Smooth muscle cell (in vitro differentiated cells): Measurements from ENCODE around the gene SOCS3. TPM values are rescaled to one million over a fixed set of nuclear protein-coding genes. Genes with fewer than 3 reads are reported as not detected.
A peak's percentile ranks its signal among the peaks of the same experiment; 100 is the strongest.

Experiments used
- DNase-seq: peaks from one replicate; lab custom pipeline; 2025; ENCODE audit not compliant: unreplicated experiment; lab: John Stamatoyannopoulos, UW
- H2AFZ ChIP-seq: fragments of 200-600 bp; sonication (generic); 2 replicates; pipeline ENCODE4 v1.6.0; 2016; ENCODE audit warnings: antibody characterized with exemption, low read depth, mild to moderate bottlenecking
- H3F3A ChIP-seq: fragments of 200-600 bp; sonication (generic); 2 replicates; pipeline ENCODE4 v1.6.0; 2017; ENCODE audit warnings: antibody characterized with exemption, low read depth
- H3K27ac ChIP-seq: fragments of 200-600 bp; sonication (generic); 2 replicates; pipeline ENCODE4 v1.5.1; 2016; ENCODE audit warnings: low read depth, mild to moderate bottlenecking
- H3K27me3 ChIP-seq: fragments of 200-600 bp; sonication (generic); 2 replicates; pipeline ENCODE4 v1.6.1; 2016; ENCODE audit warnings: low read depth, mild to moderate bottlenecking
- H3K36me3 ChIP-seq: fragments of 200-600 bp; sonication (generic); 2 replicates; pipeline ENCODE4 v1.5.1; 2016; ENCODE audit warnings: low read depth
- H3K4me1 ChIP-seq: fragments of 200-600 bp; sonication (generic); 2 replicates; pipeline ENCODE4 v1.5.1; 2016; ENCODE audit warnings: low read depth
- H3K4me2 ChIP-seq: fragments of 200-600 bp; sonication (generic); 2 replicates; pipeline ENCODE4 v1.6.0; 2016; ENCODE audit warnings: mild to moderate bottlenecking
- H3K4me3 ChIP-seq: fragments of 200-600 bp; sonication (generic); 2 replicates; pipeline ENCODE4 v1.5.1; 2016; ENCODE audit warnings: mild to moderate bottlenecking
- H3K79me2 ChIP-seq: fragments of 200-600 bp; sonication (generic); 2 replicates; pipeline ENCODE4 v1.6.0; 2016; ENCODE audit warnings: low read depth, mild to moderate bottlenecking
- H3K9ac ChIP-seq: fragments of 200-600 bp; sonication (generic); 2 replicates; pipeline ENCODE4 v1.6.0; 2016; ENCODE audit warnings: low read depth
- H3K9me3 ChIP-seq: fragments of 200-600 bp; sonication (generic); replicated peaks from 2 replicates; pipeline ENCODE4 v1.5.1; 2016; ENCODE audit warnings: low read depth
- H4K20me1 ChIP-seq: fragments of 200-600 bp; sonication (generic); 2 replicates; pipeline ENCODE4 v1.6.0; 2016; ENCODE audit warnings: low read depth
- WGBS: methylation state at CpG from one replicate; pipeline ENCODE4 v1.1.7; 2016; ENCODE audit warnings: low lambda C conversion rate; 5-methylcytosine and 5-hydroxymethylcytosine counted together
- polyA plus RNA-seq: library from polyadenylated mRNA; unstranded; fragments of >200 nt; fragmentation: Nextera tagmentation; extraction: Ambion mirVana; gene quantifications from 2 replicates; pipeline ENCODE4 v1.2.1, GENCODE V29; 2016
- total RNA-seq: library from RNA; depleted of rRNA; stranded (reverse); fragments of >200 nt; gene quantifications from 2 replicates; pipeline ENCODE4 v1.2.3, GENCODE V29; 2014
- TF ChIP-seq, protein P1 (sequence below): fragments of 200-600 bp; sonication (generic); IDR thresholded peaks from 2 replicates; pipeline ENCODE4 v1.5.1; 2017; ENCODE audit warnings: borderline replicate concordance, mild to moderate bottlenecking, antibody characterized with exemption; ENCODE audit not compliant: insufficient read depth, poor library complexity, severe bottlenecking

SOCS3 gene
- total and polyA plus RNA-seq, 2 experiments from 2014 or later = 116 to 310 TPM

DNA sequence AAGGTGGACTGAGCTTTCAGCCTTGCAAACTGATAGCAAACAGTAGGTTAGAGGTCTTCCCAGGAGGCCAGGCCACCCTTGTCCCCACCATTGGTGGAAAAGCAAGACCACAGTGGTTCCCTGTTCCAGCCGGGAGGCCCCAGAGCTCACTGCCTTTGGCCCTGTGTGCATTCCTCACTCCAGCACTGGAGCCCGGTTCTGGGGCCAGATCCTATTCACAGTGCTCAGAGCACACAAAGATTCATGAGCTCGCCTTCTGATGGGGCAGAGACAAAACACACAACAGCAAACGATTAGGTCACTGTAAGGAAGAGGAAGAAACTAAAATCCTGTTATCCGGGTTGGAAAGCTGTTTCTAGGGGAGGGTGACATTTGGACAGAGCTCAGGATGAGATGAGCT, 13.0 kb upstream of the SOCS3 start:
- Histone ChIP-seq H3K79me2 (no peaks in the 10 kb centered on the region), H3K4me3 (no peak overlapping the region), H3K9me3 (no peaks in the 10 kb centered on the region), H3K27ac (peak overlapping the region; percentile 100), H3K4me2 (peak overlapping the region; percentile 38), H2AFZ (no peak overlapping the region), H3K4me1 (peaks cover 42% of the 10 kb centered on the region), H3K27me3 (no peaks in the 10 kb centered on the region), H3F3A (peaks cover 75% of the 10 kb centered on the region), H4K20me1 (no peaks in the 10 kb centered on the region), H3K9ac (peak overlapping the region; percentile 41), H3K36me3 (no peaks in the 10 kb centered on the region)
- DNase-seq = no peak
- TF ChIP-seq, protein P1, sequence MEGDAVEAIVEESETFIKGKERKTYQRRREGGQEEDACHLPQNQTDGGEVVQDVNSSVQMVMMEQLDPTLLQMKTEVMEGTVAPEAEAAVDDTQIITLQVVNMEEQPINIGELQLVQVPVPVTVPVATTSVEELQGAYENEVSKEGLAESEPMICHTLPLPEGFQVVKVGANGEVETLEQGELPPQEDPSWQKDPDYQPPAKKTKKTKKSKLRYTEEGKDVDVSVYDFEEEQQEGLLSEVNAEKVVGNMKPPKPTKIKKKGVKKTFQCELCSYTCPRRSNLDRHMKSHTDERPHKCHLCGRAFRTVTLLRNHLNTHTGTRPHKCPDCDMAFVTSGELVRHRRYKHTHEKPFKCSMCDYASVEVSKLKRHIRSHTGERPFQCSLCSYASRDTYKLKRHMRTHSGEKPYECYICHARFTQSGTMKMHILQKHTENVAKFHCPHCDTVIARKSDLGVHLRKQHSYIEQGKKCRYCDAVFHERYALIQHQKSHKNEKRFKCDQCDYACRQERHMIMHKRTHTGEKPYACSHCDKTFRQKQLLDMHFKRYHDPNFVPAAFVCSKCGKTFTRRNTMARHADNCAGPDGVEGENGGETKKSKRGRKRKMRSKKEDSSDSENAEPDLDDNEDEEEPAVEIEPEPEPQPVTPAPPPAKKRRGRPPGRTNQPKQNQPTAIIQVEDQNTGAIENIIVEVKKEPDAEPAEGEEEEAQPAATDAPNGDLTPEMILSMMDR = no peak
- WGBS = 9% methylated on average over 5 of the region's 5 CpGs

DNA sequence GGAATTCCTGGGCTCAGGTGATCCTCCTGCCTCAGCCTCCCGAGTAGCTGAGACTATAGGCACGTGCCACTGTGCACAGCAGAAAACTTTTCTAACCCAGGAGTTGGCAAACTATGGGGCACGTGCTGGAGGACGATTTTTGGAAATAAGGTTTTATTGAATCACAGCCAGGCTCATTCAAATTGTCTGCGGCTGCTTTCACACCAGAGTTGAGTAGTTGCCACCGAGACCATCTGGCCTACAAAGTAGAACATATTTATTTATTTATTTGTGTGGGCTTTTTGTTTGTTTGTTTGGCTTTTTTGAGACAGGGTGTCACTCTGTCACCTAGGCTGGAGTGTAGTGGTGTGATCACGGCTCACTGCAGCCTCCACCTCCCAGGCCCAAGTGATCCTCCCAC, 11.2 kb upstream of the SOCS3 start:
- H3K4me1 ChIP-seq = peaks cover 53% of the 10 kb centered on the region
- no peak for DNase-seq
- H3K36me3 ChIP-seq = no peaks in the 10 kb centered on the region
- no peaks in the 10 kb centered on the region for H3K27me3 ChIP-seq
- H3K4me3 ChIP-seq = no peak overlapping the region
- H3K9me3 ChIP-seq = no peaks in the 10 kb centered on the region
- no peaks in the 10 kb centered on the region for H4K20me1 ChIP-seq
- no peak overlapping the region for H3K9ac ChIP-seq
- no peaks in the 10 kb centered on the region for H3K79me2 ChIP-seq
- TF ChIP-seq, protein P1 = no peak
- 93% methylated on average over 7 of the region's 7 CpGs for WGBS
- H3F3A ChIP-seq = peaks cover 62% of the 10 kb centered on the region
- H2AFZ ChIP-seq = no peak overlapping the region
- peak overlapping the region; percentile 100 for H3K27ac ChIP-seq
- H3K4me2 ChIP-seq = no peak overlapping the region

DNA sequence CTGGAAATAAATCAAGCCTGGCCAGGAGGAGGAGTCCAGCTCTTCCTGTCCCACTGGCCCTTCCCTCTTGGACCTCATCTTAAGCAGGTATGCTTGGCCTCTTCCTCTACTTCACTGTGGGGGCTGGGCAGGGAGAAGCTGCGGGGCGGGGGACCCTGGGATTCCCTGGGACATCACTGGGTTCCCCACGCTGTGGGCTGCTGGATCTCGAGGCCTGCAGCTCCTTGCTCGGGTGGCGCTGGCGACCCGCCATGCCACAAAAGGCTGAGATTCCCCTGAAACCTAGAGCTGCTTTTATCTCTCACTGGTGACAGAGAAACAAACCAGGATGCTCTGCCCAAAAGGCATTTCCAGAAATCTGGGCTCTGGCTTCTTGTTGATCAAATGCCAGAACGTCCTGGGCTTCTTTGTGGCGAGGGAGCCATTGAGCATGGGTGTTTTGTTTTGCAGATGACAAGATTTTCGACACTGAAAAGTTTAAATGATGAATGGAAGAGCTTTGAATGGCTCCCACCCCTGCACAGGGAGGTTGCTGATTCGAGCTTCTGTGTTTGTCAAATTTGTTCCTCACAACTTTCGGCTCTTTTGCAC, 10.0 kb upstream of the SOCS3 start:
- Histone ChIP-seq H3K79me2 (no peaks in the 10 kb centered on the region), H3F3A (peaks cover 61% of the 10 kb centered on the region), H3K4me3 (no peak overlapping the region), H3K36me3 (no peaks in the 10 kb centered on the region), H3K27ac (peak overlapping the region; percentile 100), H3K4me1 (peaks cover 56% of the 10 kb centered on the region), H2AFZ (peak overlapping the region; percentile 77), H4K20me1 (no peaks in the 10 kb centered on the region), H3K4me2 (peak overlapping the region; percentile 66), H3K27me3 (no peaks in the 10 kb centered on the region), H3K9ac (no peak overlapping the region), H3K9me3 (no peaks in the 10 kb centered on the region)
- TF ChIP-seq, protein P1 = no peak
- 11% methylated on average over 13 of the region's 13 CpGs for WGBS
- DNase-seq = no peak
